PC-3 (cell line): ENCODE results near the gene COPS3.

Experiments
- EZH2 ChIP-seq: fragments of 300-600 bp; sonication (generic); IDR thresholded peaks from one replicate; pipeline ENCODE4 v1.6.1; 2017; ENCODE audit warnings: antibody characterized with exemption, mild to moderate bottlenecking, low read length; ENCODE audit not compliant: unreplicated experiment
- EZH2phosphoT487 ChIP-seq: fragments of 300-600 bp; sonication (generic); IDR thresholded peaks from 2 replicates; pipeline ENCODE4 v1.6.1; 2018; ENCODE audit warnings: mild to moderate bottlenecking, antibody characterized with exemption, low read length, borderline replicate concordance
- TF ChIP-seq, protein P1 (sequence below): fragments of 300-600 bp; sonication (generic); conservative IDR thresholded peaks from 2 replicates; pipeline ENCODE4 v1.5.1; 2017; ENCODE audit warnings: antibody characterized with exemption, low read depth, mild to moderate bottlenecking, low read length

- TF ChIP-seq, protein P1, sequence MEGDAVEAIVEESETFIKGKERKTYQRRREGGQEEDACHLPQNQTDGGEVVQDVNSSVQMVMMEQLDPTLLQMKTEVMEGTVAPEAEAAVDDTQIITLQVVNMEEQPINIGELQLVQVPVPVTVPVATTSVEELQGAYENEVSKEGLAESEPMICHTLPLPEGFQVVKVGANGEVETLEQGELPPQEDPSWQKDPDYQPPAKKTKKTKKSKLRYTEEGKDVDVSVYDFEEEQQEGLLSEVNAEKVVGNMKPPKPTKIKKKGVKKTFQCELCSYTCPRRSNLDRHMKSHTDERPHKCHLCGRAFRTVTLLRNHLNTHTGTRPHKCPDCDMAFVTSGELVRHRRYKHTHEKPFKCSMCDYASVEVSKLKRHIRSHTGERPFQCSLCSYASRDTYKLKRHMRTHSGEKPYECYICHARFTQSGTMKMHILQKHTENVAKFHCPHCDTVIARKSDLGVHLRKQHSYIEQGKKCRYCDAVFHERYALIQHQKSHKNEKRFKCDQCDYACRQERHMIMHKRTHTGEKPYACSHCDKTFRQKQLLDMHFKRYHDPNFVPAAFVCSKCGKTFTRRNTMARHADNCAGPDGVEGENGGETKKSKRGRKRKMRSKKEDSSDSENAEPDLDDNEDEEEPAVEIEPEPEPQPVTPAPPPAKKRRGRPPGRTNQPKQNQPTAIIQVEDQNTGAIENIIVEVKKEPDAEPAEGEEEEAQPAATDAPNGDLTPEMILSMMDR, result no peak
- TF ChIP-seq EZH2 (no peak), EZH2phosphoT487 (no peak)
Observed at GRCh38 chr17:17300624-17301568, 19.9 kb upstream of the COPS3 start.
